Gastrocnemius medialis (tissue), 4 donors: ENCODE measurements around the gene FAXDC2.

Source experiments
- POLR2A ChIP-seq, 2 donors: fragments of 450-650 bp; IDR thresholded peaks; one replicate each; pipeline ENCODE4 v1.6.1; 2017; ENCODE audit warnings: antibody characterized with exemption in 2 of 2, mild to moderate bottlenecking in 2 of 2, moderate library complexity in 2 of 2
- TF ChIP-seq, protein P1 (sequence below), 5 experiments: fragments of 450-650 bp in 3 of 5; fragments of 200-600 bp in 2 of 5; sonication (generic) in 2 of 5; IDR thresholded peaks in 4 of 5; conservative IDR thresholded peaks in 1 of 5; 1 replicate in 4 of 5; 2 replicates in 1 of 5; pipeline ENCODE4 v1.5.1; 2016 to 2019; ENCODE audit warnings: antibody characterized with exemption in 5 of 5, mild to moderate bottlenecking in 3 of 5, moderate library complexity in 3 of 5

DNA sequence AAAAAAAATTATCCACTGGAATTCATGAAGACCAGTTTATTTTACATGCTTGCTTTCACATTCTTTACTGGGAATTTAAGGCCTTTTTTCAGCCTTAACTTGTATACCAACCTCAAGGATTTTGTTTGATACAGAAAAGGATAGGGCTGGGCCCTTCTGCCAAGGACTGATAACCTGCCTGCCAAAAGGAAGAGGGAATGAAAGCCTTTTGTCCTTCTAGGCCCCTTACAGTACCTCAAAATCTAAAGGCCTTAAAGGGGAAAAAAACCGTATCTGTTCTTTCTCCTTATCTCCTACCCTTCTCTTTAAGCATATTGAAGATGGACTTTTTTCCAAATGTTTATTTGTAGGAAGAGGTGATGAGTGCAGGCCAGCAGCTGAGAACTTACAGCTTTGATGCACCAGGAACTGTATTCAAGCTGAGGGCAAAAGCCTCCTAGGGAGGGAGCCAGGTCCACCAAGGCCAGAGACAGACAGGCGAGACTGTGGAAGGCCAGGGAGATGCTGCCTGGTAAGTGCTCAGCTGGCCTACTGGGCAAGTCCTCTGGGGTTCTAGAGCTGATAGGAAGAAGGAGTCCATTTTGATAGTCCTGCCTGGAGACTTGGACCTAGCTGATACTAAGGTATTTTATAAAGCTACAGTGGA is 31.8 kb downstream of the FAXDC2 start:
- TF ChIP-seq POLR2A (IDR thresholded peaks at IDR 0.05): no peak
- TF ChIP-seq, protein P1, sequence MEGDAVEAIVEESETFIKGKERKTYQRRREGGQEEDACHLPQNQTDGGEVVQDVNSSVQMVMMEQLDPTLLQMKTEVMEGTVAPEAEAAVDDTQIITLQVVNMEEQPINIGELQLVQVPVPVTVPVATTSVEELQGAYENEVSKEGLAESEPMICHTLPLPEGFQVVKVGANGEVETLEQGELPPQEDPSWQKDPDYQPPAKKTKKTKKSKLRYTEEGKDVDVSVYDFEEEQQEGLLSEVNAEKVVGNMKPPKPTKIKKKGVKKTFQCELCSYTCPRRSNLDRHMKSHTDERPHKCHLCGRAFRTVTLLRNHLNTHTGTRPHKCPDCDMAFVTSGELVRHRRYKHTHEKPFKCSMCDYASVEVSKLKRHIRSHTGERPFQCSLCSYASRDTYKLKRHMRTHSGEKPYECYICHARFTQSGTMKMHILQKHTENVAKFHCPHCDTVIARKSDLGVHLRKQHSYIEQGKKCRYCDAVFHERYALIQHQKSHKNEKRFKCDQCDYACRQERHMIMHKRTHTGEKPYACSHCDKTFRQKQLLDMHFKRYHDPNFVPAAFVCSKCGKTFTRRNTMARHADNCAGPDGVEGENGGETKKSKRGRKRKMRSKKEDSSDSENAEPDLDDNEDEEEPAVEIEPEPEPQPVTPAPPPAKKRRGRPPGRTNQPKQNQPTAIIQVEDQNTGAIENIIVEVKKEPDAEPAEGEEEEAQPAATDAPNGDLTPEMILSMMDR (IDR thresholded peaks at IDR 0.05 in 4 of 5, conservative IDR thresholded peaks at IDR 0.05 in 1 of 5): no peak
